ENCODE data around the gene DNAJC18. TPM values are rescaled to one million over a fixed set of nuclear protein-coding genes. Genes with fewer than 3 reads are reported as not detected.
"Not testable (repeated sequence)": the region's sequence is repeated elsewhere in the genome, so short reads cannot be mapped to it uniquely, and the experiment has no call there.

Gene DNAJC18
- polyA plus RNA-seq, result 1 to 10 TPM in 3 of 4 donors, under 1 TPM in 1; 0.67 to 3.8 (median 3.2) TPM
- long read RNA-seq, donor 1, full-length matches to known transcripts, result 3 of 3 reads
- long read RNA-seq, donor 1, partial matches to known transcripts, result 0 of 3 reads
- long read RNA-seq, donor 1, other reads (novel, unspliced or antisense), result 0 of 3 reads
- long read RNA-seq, donor 2, result 0 reads
- long read RNA-seq, donor 3, full-length matches to known transcripts, result 2 of 2 reads
- long read RNA-seq, donor 3, partial matches to known transcripts, result 0 of 2 reads
- long read RNA-seq, donor 3, other reads (novel, unspliced or antisense), result 0 of 2 reads
- long read RNA-seq, donor 4, result 0 reads
- long read RNA-seq, donor 5, result 0 reads
- long read RNA-seq, donor 6, full-length matches to known transcripts, result 2 of 2 reads
- long read RNA-seq, donor 6, partial matches to known transcripts, result 0 of 2 reads
- long read RNA-seq, donor 6, other reads (novel, unspliced or antisense), result 0 of 2 reads
- long read RNA-seq, donor 7, full-length matches to known transcripts, result 9 of 9 reads
- long read RNA-seq, donor 7, partial matches to known transcripts, result 0 of 9 reads
- long read RNA-seq, donor 7, other reads (novel, unspliced or antisense), result 0 of 9 reads
- long read RNA-seq, donor 8, full-length matches to known transcripts, result 1 of 1 reads
- long read RNA-seq, donor 8, partial matches to known transcripts, result 0 of 1 reads
- long read RNA-seq, donor 8, other reads (novel, unspliced or antisense), result 0 of 1 reads
- long read RNA-seq, donor 9, result 0 reads
- long read RNA-seq, donor 10, full-length matches to known transcripts, result 5 of 5 reads
- long read RNA-seq, donor 10, partial matches to known transcripts, result 0 of 5 reads
- long read RNA-seq, donor 10, other reads (novel, unspliced or antisense), result 0 of 5 reads

DNA sequence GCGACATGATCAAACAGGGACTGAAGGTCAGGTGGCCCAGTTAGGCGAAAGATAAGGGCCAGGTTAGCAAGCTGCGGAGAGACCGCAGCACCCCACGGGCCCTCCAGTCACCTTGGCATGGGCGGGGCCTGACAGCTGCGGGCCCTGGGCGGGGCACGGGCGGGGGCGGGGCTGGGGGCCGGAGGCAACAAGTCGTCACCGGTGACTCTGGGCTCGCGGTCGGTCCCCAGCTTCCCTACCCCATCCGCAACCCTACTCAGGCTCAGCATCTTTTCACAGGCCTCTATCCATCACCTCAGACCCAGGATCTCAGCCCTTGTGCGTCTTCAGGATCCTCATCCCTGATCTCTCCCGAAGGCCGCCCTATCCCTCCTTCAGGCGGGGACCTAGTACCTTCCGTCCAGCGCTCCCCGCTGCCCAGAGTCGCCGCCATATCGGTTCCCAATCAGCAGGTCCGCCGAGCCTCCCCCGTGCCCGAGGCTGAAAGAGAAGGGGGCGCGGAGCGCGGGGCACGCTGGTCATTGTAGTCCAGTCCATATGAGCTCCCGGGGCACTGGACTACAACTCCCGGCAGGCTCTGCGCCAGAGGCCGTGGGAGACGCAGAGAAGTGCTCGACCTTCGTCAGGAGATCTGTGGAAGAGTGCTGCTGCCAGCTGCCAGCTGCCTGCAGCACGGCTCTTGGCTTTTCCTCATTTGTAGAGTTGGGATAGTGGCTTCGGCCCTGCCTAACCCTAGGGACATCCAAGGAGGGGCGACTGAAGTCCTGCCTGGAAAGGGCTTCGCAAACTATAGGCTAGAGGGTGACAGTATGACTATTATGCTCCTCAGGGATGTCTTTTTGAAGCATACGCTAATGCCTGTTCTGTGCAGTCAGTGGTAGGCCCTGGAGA, at the start of gene DNAJC18:
Gene DNAJC18 (minus strand): TSS at position 513 of the 891 bp plus-strand sequence. CDS start 80 bp downstream, at position 433.
- no peaks in the 10 kb centered on the region for H3K9me3 ChIP-seq (ENCODE audit: control insufficient read depth in 2 of 2, insufficient read depth in 1 of 2, low read depth in 1 of 2, low read length in 1 of 2)
- peaks cover 0 to 18% (median 3%) of the 10 kb centered on the region in 3 donors for H3K4me1 ChIP-seq (ENCODE audit: control insufficient read depth in 3 of 3, insufficient read depth in 2 of 3, low read depth in 1 of 3, low read length in 2 of 3)
- peak within 1 kb of the TSS; percentile 95 to 99 (median 98) for H3K27ac ChIP-seq (ENCODE audit: low read depth in 1 of 3, low read length in 2 of 3)
- FAIRE-seq, result no peak
- peaks cover 0 to 8% (median 0%) of the 10 kb centered on the region in 3 donors for H3K27me3 ChIP-seq (ENCODE audit: control insufficient read depth in 3 of 3, insufficient read depth in 3 of 3, low read length in 3 of 3)
- H3K4me3 ChIP-seq (ENCODE audit: low read depth in 1 of 3, low read length in 3 of 3), result peak within 1 kb of the TSS; percentile 75 to 90 (median 79)
- DNase-seq, result peak; percentile 91 to 94
- WGBS, 3 donors, result 3 to 6% (median 3%) methylated on average over 39 to 49 of the region's 49 CpGs
- peaks cover 0 to 2% (median 0%) of the 10 kb centered on the region in 3 donors for H3K36me3 ChIP-seq (ENCODE audit: control insufficient read depth in 3 of 3, insufficient read depth in 2 of 3, low read depth in 1 of 3, low read length in 3 of 3)

- H3K9me3 ChIP-seq (ENCODE audit: control insufficient read depth in 2 of 2, insufficient read depth in 1 of 2, low read depth in 1 of 2, low read length in 1 of 2), result no peaks in the 10 kb centered on the region
- H3K4me1 ChIP-seq (ENCODE audit: control insufficient read depth in 3 of 3, insufficient read depth in 2 of 3, low read depth in 1 of 3, low read length in 2 of 3), result no peaks in the 10 kb centered on the region
- no peaks in the 10 kb centered on the region for H3K36me3 ChIP-seq (ENCODE audit: control insufficient read depth in 3 of 3, insufficient read depth in 2 of 3, low read depth in 1 of 3, low read length in 3 of 3)
- peak overlapping the region in 1 of 3 donors; percentile 58 for H3K27ac ChIP-seq (ENCODE audit: low read depth in 1 of 3, low read length in 2 of 3)
- WGBS, 3 donors, result 55 to 83% (median 75%) methylated on average over 3 of the region's 3 CpGs
- FAIRE-seq (no peak), DNase-seq (no peak)
- H3K27me3 ChIP-seq (ENCODE audit: control insufficient read depth in 3 of 3, insufficient read depth in 3 of 3, low read length in 3 of 3), result no peaks in the 10 kb centered on the region
- no peak overlapping the region for H3K4me3 ChIP-seq (ENCODE audit: low read depth in 1 of 3, low read length in 3 of 3)
Measured at GRCh38 chr5:139488260-139488659, 48.9 kb upstream of the DNAJC18 start.

DNA sequence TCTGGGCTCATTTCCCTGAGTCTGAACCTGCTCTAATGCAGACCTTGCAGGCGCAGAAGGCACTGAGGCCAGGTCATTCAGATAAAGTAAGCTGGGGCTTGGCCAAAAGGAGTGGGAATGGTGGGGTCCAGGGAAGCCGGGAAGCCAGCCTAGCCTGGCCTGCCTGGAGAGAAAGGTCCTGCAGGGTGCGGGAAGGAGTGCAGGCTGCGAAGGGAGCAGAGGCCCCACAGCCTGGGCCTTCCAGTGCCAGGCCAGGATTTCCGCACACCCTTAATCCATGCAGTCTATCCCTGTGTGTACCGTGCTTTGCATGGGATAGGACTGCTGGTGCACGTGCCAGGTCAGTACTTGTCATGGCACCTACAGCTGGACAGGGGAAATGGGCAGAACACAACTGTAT, 46.9 kb upstream of the DNAJC18 start:
- DNase-seq (no peak), FAIRE-seq (no peak)
- no peak overlapping the region for H3K4me3 ChIP-seq (ENCODE audit: low read depth in 1 of 3, low read length in 3 of 3)
- WGBS, 3 donors, result 85 to 87% (median 86%) methylated on average over 7 of the region's 7 CpGs
- H3K27ac ChIP-seq (ENCODE audit: low read depth in 1 of 3, low read length in 2 of 3), result no peak overlapping the region
- peaks cover 0 to 3% (median 1%) of the 10 kb centered on the region in 3 donors for H3K4me1 ChIP-seq (ENCODE audit: control insufficient read depth in 3 of 3, insufficient read depth in 2 of 3, low read depth in 1 of 3, low read length in 2 of 3)
- no peaks in the 10 kb centered on the region for H3K9me3 ChIP-seq (ENCODE audit: control insufficient read depth in 2 of 2, insufficient read depth in 1 of 2, low read depth in 1 of 2, low read length in 1 of 2)
- no peaks in the 10 kb centered on the region for H3K27me3 ChIP-seq (ENCODE audit: control insufficient read depth in 3 of 3, insufficient read depth in 3 of 3, low read length in 3 of 3)
- no peaks in the 10 kb centered on the region for H3K36me3 ChIP-seq (ENCODE audit: control insufficient read depth in 3 of 3, insufficient read depth in 2 of 3, low read depth in 1 of 3, low read length in 3 of 3)

DNA sequence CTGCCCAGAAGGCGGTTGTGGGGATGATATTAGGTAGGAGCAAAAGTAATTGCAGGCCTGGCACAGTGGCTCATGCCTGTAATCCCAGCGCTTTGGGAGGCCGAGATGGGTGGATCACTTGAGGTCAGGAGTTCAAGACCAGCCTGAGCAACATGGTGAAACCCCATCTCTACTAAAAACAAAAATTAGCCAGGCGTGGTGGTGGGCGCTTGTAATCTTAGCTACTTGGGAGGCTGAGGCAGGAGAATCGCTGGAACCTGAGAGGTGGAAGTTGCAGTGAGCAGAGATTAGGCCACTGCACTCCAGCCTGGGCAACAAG, 43.5 kb upstream of the DNAJC18 start:
- not testable (repeated sequence) for H3K9me3 ChIP-seq (ENCODE audit: control insufficient read depth in 2 of 2, insufficient read depth in 1 of 2, low read depth in 1 of 2, low read length in 1 of 2); DNase-seq; H3K4me3 ChIP-seq (ENCODE audit: low read depth in 1 of 3, low read length in 3 of 3); H3K27me3 ChIP-seq (ENCODE audit: control insufficient read depth in 3 of 3, insufficient read depth in 3 of 3, low read length in 3 of 3); H3K4me1 ChIP-seq (ENCODE audit: control insufficient read depth in 3 of 3, insufficient read depth in 2 of 3, low read depth in 1 of 3, low read length in 2 of 3); H3K36me3 ChIP-seq (ENCODE audit: control insufficient read depth in 3 of 3, insufficient read depth in 2 of 3, low read depth in 1 of 3, low read length in 3 of 3); FAIRE-seq
- H3K27ac ChIP-seq (ENCODE audit: low read depth in 1 of 3, low read length in 2 of 3), result peak overlapping the region in 2 of 3 donors; percentile 80 to 98
- 46 to 64% (median 58%) methylated on average over 6 of the region's 6 CpGs for WGBS, 3 donors

- peak; percentile 64 to 65 for DNase-seq
- H3K4me3 ChIP-seq (ENCODE audit: low read depth in 1 of 3, low read length in 3 of 3), result peak within 1 kb of the TSS; percentile 32 to 46 (median 42)
- peak within 1 kb of the TSS; percentile 62 to 98 (median 80) for H3K27ac ChIP-seq (ENCODE audit: low read depth in 1 of 3, low read length in 2 of 3)
- no peak for FAIRE-seq
- peaks cover 0 to 9% (median 0%) of the 10 kb centered on the region in 3 donors for H3K36me3 ChIP-seq (ENCODE audit: control insufficient read depth in 3 of 3, insufficient read depth in 2 of 3, low read depth in 1 of 3, low read length in 3 of 3)
- no peaks in the 10 kb centered on the region for H3K27me3 ChIP-seq (ENCODE audit: control insufficient read depth in 3 of 3, insufficient read depth in 3 of 3, low read length in 3 of 3)
- H3K4me1 ChIP-seq (ENCODE audit: control insufficient read depth in 3 of 3, insufficient read depth in 2 of 3, low read depth in 1 of 3, low read length in 2 of 3), result peaks cover 0 to 6% (median 3%) of the 10 kb centered on the region in 3 donors
- H3K9me3 ChIP-seq (ENCODE audit: control insufficient read depth in 2 of 2, insufficient read depth in 1 of 2, low read depth in 1 of 2, low read length in 1 of 2), result no peaks in the 10 kb centered on the region
- 15 to 30% (median 28%) methylated on average over 19 of the region's 19 CpGs for WGBS, 3 donors
Measured at GRCh38 chr5:139482050-139482889, 42.9 kb upstream of the DNAJC18 start, which contains the start of gene STING1. TSS of gene STING1 (minus strand) at chr5:139482758. CDS start at chr5:139481704, 1,054 bp downstream.

DNA sequence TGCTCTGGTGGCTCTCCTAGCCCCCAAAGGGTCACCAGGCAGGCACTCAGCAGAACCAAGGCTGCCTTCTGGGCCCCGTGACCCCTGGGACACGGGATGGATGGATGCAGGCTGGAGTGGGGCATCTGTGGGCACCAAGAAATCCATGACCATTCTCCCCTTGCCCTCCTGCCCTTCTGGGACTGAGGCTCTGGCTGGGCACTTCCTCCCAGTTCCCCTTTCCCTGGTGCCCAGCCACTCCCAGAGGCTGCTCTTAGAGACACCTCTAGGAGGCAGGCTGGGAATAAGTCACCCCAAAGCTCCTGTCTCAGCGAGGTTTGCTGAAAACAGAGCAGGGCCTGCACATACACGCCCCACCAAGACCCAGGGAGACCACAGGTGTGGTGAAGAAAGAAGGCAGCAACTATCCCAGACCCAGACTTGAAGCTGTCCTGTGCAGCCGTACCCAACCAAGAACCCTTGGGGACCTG, 42.3 kb upstream of the DNAJC18 start:
- Histone ChIP-seq H3K4me1 (ENCODE audit: control insufficient read depth in 3 of 3, insufficient read depth in 2 of 3, low read depth in 1 of 3, low read length in 2 of 3) (peaks cover 0 to 6% (median 3%) of the 10 kb centered on the region in 3 donors), H3K27me3 (ENCODE audit: control insufficient read depth in 3 of 3, insufficient read depth in 3 of 3, low read length in 3 of 3) (no peaks in the 10 kb centered on the region), H3K4me3 (ENCODE audit: low read depth in 1 of 3, low read length in 3 of 3) (peak overlapping the region; percentile 32 to 46 (median 42)), H3K36me3 (ENCODE audit: control insufficient read depth in 3 of 3, insufficient read depth in 2 of 3, low read depth in 1 of 3, low read length in 3 of 3) (peaks cover 0 to 11% (median 0%) of the 10 kb centered on the region in 3 donors), H3K9me3 (ENCODE audit: control insufficient read depth in 2 of 2, insufficient read depth in 1 of 2, low read depth in 1 of 2, low read length in 1 of 2) (no peaks in the 10 kb centered on the region), H3K27ac (ENCODE audit: low read depth in 1 of 3, low read length in 2 of 3) (peak overlapping the region; percentile 62 to 98 (median 80))
- WGBS, 3 donors, result 44 to 81% (median 66%) methylated on average over 5 of the region's 5 CpGs
- no peak for FAIRE-seq
- DNase-seq, result no peak

DNA sequence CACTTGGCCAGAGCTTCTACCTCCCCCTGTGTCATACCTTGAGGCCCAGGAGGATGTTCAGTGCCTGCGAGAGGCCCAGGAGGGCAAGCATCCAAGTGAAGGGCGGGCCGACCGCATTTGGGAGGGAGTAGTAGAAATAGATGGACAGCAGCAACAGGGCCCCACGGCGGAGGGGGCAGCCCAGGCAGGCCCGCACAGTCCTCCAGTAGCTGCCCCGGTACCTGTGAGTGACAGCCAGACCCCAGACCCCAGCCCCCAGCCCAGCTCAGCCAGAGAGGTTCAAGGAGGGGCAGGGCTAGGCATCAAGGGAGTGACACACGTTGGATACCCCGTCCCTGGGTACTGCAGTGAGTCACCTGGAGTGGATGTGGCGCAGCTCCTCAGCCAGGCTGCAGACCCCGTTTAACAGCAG, 41.8 kb upstream of the DNAJC18 start:
- 54 to 81% (median 77%) methylated on average over 10 to 12 of the region's 12 CpGs for WGBS, 3 donors
- no peak for DNase-seq
- no peaks in the 10 kb centered on the region for H3K27me3 ChIP-seq (ENCODE audit: control insufficient read depth in 3 of 3, insufficient read depth in 3 of 3, low read length in 3 of 3)
- peaks cover 0 to 6% (median 3%) of the 10 kb centered on the region in 3 donors for H3K4me1 ChIP-seq (ENCODE audit: control insufficient read depth in 3 of 3, insufficient read depth in 2 of 3, low read depth in 1 of 3, low read length in 2 of 3)
- H3K4me3 ChIP-seq (ENCODE audit: low read depth in 1 of 3, low read length in 3 of 3), result peak overlapping the region; percentile 32 to 46 (median 42)
- H3K27ac ChIP-seq (ENCODE audit: low read depth in 1 of 3, low read length in 2 of 3), result peak overlapping the region in 2 of 3 donors; percentile 62 to 98
- no peaks in the 10 kb centered on the region for H3K9me3 ChIP-seq (ENCODE audit: control insufficient read depth in 2 of 2, insufficient read depth in 1 of 2, low read depth in 1 of 2, low read length in 1 of 2)
- H3K36me3 ChIP-seq (ENCODE audit: control insufficient read depth in 3 of 3, insufficient read depth in 2 of 3, low read depth in 1 of 3, low read length in 3 of 3), result peaks cover 0 to 11% (median 0%) of the 10 kb centered on the region in 3 donors
- no peak for FAIRE-seq
